Measurements from ENCODE around the gene GDF10. TPM values are rescaled to one million over a fixed set of nuclear protein-coding genes. Genes with fewer than 3 reads are reported as not detected.

Gene GDF10
- polyA plus RNA-seq, 1 donor (not counting 4 experiments of a cell fraction or from before 2014, with no cell fraction given): not detected

GRCh38 chr10:47359101-47359500 is 59.1 kb downstream of the GDF10 start:
- Histone ChIP-seq H3K9me3 (ENCODE audit: control insufficient read depth, low read depth, low read length) (no peaks in the 10 kb centered on the region), H3K27me3 (ENCODE audit: control insufficient read depth, extremely low read depth, insufficient read depth, low read length) (no peaks in the 10 kb centered on the region), H3K9me1 (ENCODE audit: control insufficient read depth, extremely low read depth, insufficient read depth, low read length) (no peaks in the 10 kb centered on the region), H3K4me2 (ENCODE audit: control insufficient read depth, extremely low read depth, insufficient read depth, low read depth, low read length) (no peak overlapping the region), H2AFZ (ENCODE audit: control insufficient read depth, low read length) (no peak overlapping the region), H3K36me3 (ENCODE audit: control insufficient read depth in 2 of 2, extremely low read depth in 1 of 2, insufficient read depth in 2 of 2, low read length in 2 of 2) (no peaks in the 10 kb centered on the region), H3K9ac (ENCODE audit: control insufficient read depth, extremely low read depth, insufficient read depth, low read length) (no peak overlapping the region), H3K4me3 (ENCODE audit: control insufficient read depth in 2 of 3, extremely low read depth in 1 of 3, insufficient read depth in 2 of 3, low read depth in 1 of 3, low read length in 3 of 3) (no peak overlapping the region), H3K27ac (ENCODE audit: control insufficient read depth, insufficient read depth, low read length) (no peak overlapping the region), H3K4me1 (ENCODE audit: control insufficient read depth, extremely low read depth, insufficient read depth, low read length) (peaks cover 13% of the 10 kb centered on the region), H3K79me2 (ENCODE audit: control insufficient read depth, insufficient read depth, low read length) (no peaks in the 10 kb centered on the region), H4K20me1 (ENCODE audit: control insufficient read depth, extremely low read depth, insufficient read depth, low read length) (no peaks in the 10 kb centered on the region)
- dilution Hi-C loops (cut with MboI; ENCODE audit: extremely low pct_ligation_motif_present, low sequenced_read_pairs): no loop called here
- FAIRE-seq (no peak), DNase-seq (ENCODE audit: low read depth, low spot score) (no peak)
- TF ChIP-seq EZH2 (IDR thresholded peaks at IDR 0.05; ENCODE audit: low read length) (no peak), CTCF (optimal IDR thresholded peaks at IDR 0.05 in 1 of 3, IDR thresholded peaks at IDR 0.05 in 1 of 3, conservative IDR thresholded peaks at IDR 0.05 in 1 of 3; ENCODE audit: extremely low read depth in 1 of 3, insufficient read depth in 2 of 3, low read length in 3 of 3) (no peak)

- H3K27me3 ChIP-seq (ENCODE audit: control insufficient read depth, extremely low read depth, insufficient read depth, low read length): no peaks in the 10 kb centered on the region
- FAIRE-seq (no peak), DNase-seq (ENCODE audit: low read depth, low spot score) (no peak)
- H3K79me2 ChIP-seq (ENCODE audit: control insufficient read depth, insufficient read depth, low read length): no peaks in the 10 kb centered on the region
- no peak overlapping the region for H3K9ac ChIP-seq (ENCODE audit: control insufficient read depth, extremely low read depth, insufficient read depth, low read length)
- no peaks in the 10 kb centered on the region for H4K20me1 ChIP-seq (ENCODE audit: control insufficient read depth, extremely low read depth, insufficient read depth, low read length)
- no peak for TF ChIP-seq EZH2 (IDR thresholded peaks at IDR 0.05; ENCODE audit: low read length)
- no peak for TF ChIP-seq CTCF (optimal IDR thresholded peaks at IDR 0.05 in 1 of 3, IDR thresholded peaks at IDR 0.05 in 1 of 3, conservative IDR thresholded peaks at IDR 0.05 in 1 of 3; ENCODE audit: extremely low read depth in 1 of 3, insufficient read depth in 2 of 3, low read length in 3 of 3)
- H3K36me3 ChIP-seq (ENCODE audit: control insufficient read depth in 2 of 2, extremely low read depth in 1 of 2, insufficient read depth in 2 of 2, low read length in 2 of 2): no peaks in the 10 kb centered on the region
- no peak overlapping the region for H2AFZ ChIP-seq (ENCODE audit: control insufficient read depth, low read length)
- H3K4me2 ChIP-seq (ENCODE audit: control insufficient read depth, extremely low read depth, insufficient read depth, low read depth, low read length): no peak overlapping the region
- H3K27ac ChIP-seq (ENCODE audit: control insufficient read depth, insufficient read depth, low read length): no peak overlapping the region
- dilution Hi-C loops (cut with MboI; ENCODE audit: extremely low pct_ligation_motif_present, low sequenced_read_pairs): no loop called here
- peaks cover 13% of the 10 kb centered on the region for H3K4me1 ChIP-seq (ENCODE audit: control insufficient read depth, extremely low read depth, insufficient read depth, low read length)
- no peaks in the 10 kb centered on the region for H3K9me3 ChIP-seq (ENCODE audit: control insufficient read depth, low read depth, low read length)
- H3K4me3 ChIP-seq (ENCODE audit: control insufficient read depth in 2 of 3, extremely low read depth in 1 of 3, insufficient read depth in 2 of 3, low read depth in 1 of 3, low read length in 3 of 3): no peak overlapping the region
- H3K9me1 ChIP-seq (ENCODE audit: control insufficient read depth, extremely low read depth, insufficient read depth, low read length): no peaks in the 10 kb centered on the region
Measured at GRCh38 chr10:47359626-47360418, 59.8 kb downstream of the GDF10 start.

All from keratinocyte (primary cell).